SK-N-SH (cell line): ENCODE measurements around the gene BCR. TPM values are rescaled to one million over a fixed set of nuclear protein-coding genes. Genes with fewer than 3 reads are reported as not detected.

Source experiments
- CTCF ChIA-PET: fragments of 300-600, 350-600 bp; formaldehyde crosslinking; extraction: SDS; loops from one replicate; lab custom pipeline; 2021; lab: Yijun Ruan, JAX
- POLR2A ChIA-PET: fragments of 350-600 bp; sonication (Branson Sonifier 250); formaldehyde crosslinking; extraction: SDS; loops from one replicate; lab custom pipeline; 2020; ENCODE audit warnings: antibody characterized with exemption, inconsistent platforms; lab: Yijun Ruan, JAX
- DNase-seq: peaks from one replicate; pipeline ENCODE4 v3.0.0; 2012
- H2AFZ ChIP-seq: fragments of 200-600 bp; sonication (generic); 2 replicates; pipeline ENCODE4 v1.8.1; 2016; ENCODE audit warnings: antibody characterized with exemption, mild to moderate bottlenecking, low read depth
- H3F3A ChIP-seq: fragments of 200-600 bp; sonication (generic); replicated peaks from 2 replicates; pipeline ENCODE3; 2016; ENCODE audit warnings: antibody characterized with exemption, mild to moderate bottlenecking; ENCODE audit not compliant: insufficient read depth
- H3K27ac ChIP-seq, 2 experiments: fragments of 200-500 bp in 1 of 2; fragments of 200-600 bp in 1 of 2; sonication (Bioruptor generic) in 1 of 2; sonication (generic), shearing (Covaris generic) in 1 of 2; 2 replicates each; pipeline versions ENCODE4 v1.5.1 to v1.6.1; 2014 to 2016; ENCODE audit warnings: low read depth in 2 of 2, inconsistent platforms in 1 of 2, low read length in 1 of 2, mild to moderate bottlenecking in 1 of 2, mixed read lengths in 1 of 2
- H3K27me3 ChIP-seq: fragments of 200-600 bp; sonication (generic), shearing (Covaris generic); 2 replicates; pipeline ENCODE4 v1.6.1; 2016; ENCODE audit warnings: mixed run types; ENCODE audit not compliant: insufficient read depth
- H3K36me3 ChIP-seq, 2 experiments: fragments of 200-500 bp in 1 of 2; fragments of 200-600 bp in 1 of 2; sonication (Bioruptor generic) in 1 of 2; sonication (generic) in 1 of 2; replicated peaks in 1 of 2; 2 replicates each; pipeline versions ENCODE3 to v1.5.1; 2014 to 2016; ENCODE audit warnings: low read length in 1 of 2, mild to moderate bottlenecking in 1 of 2; ENCODE audit not compliant: insufficient read depth in 2 of 2, control insufficient read depth in 1 of 2
- H3K4me1 ChIP-seq, 2 experiments: fragments of 200-500 bp in 1 of 2; fragments of 200-600 bp in 1 of 2; sonication (Bioruptor generic) in 1 of 2; sonication (generic), shearing (Covaris generic) in 1 of 2; 2 replicates each; pipeline versions ENCODE4 v1.5.1 to v1.6.1; 2014 to 2016; ENCODE audit warnings: low read depth in 1 of 2, low read length in 1 of 2, mixed run types in 1 of 2; ENCODE audit not compliant: insufficient read depth in 2 of 2, control insufficient read depth in 1 of 2
- H3K4me2 ChIP-seq: fragments of 200-600 bp; sonication (generic), shearing (Covaris generic); 2 replicates; pipeline ENCODE4 v1.6.1; 2017; ENCODE audit warnings: mixed run types
- H3K4me3 ChIP-seq, 2 experiments: fragments of 200-500 bp in 1 of 2; fragments of 200-600 bp in 1 of 2; sonication (Bioruptor generic) in 1 of 2; sonication (generic), shearing (Covaris generic) in 1 of 2; 2 replicates each; pipeline versions ENCODE4 v1.5.1 to v1.8.1; 2014 to 2016; ENCODE audit warnings: low read depth in 2 of 2, inconsistent platforms in 1 of 2, low read length in 1 of 2, mild to moderate bottlenecking in 1 of 2, mixed read lengths in 1 of 2, moderate library complexity in 1 of 2
- H3K79me2 ChIP-seq: fragments of 200-600 bp; sonication (generic); 2 replicates; pipeline ENCODE4 v1.8.1; 2017; ENCODE audit warnings: mild to moderate bottlenecking; ENCODE audit not compliant: insufficient read depth
- H3K9ac ChIP-seq: fragments of 200-600 bp; sonication (generic); 2 replicates; pipeline ENCODE4 v1.6.1; 2017; ENCODE audit warnings: mixed run types
- H3K9me2 ChIP-seq: fragments of 200-600 bp; sonication (generic); 2 replicates; pipeline ENCODE4 v1.6.1; 2017; ENCODE audit warnings: mixed run types
- H3K9me3 ChIP-seq: fragments of 200-600 bp; sonication (generic); 2 replicates; pipeline ENCODE4 v1.6.1; 2017; ENCODE audit warnings: mixed run types, mild to moderate bottlenecking, moderate library complexity
- H4K20me1 ChIP-seq: fragments of 200-600 bp; sonication (generic); 2 replicates; pipeline ENCODE4 v1.6.1; 2017; ENCODE audit warnings: mild to moderate bottlenecking, mixed run types; ENCODE audit not compliant: insufficient read depth
- CHD2 ChIP-seq: fragments of 150-350 bp; IDR thresholded peaks from 2 replicates; pipeline ENCODE4 v1.6.1; 2018; ENCODE audit warnings: low read length; ENCODE audit not compliant: partially characterized antibody
- FOSL2 ChIP-seq: IDR thresholded peaks from 2 replicates; pipeline ENCODE4 v1.4.0; 2012; ENCODE audit warnings: low read depth, mild to moderate bottlenecking, moderate library complexity, borderline replicate concordance
- FOXJ3 ChIP-seq: sonication (generic); formaldehyde crosslinking; IDR thresholded peaks from 2 replicates; pipeline ENCODE4 v1.5.1; 2020; ENCODE audit warnings: mild to moderate bottlenecking, missing genetic modification reagents
- GABPA ChIP-seq: IDR thresholded peaks from 2 replicates; pipeline ENCODE4 v1.4.0; 2012; ENCODE audit warnings: low read depth, mild to moderate bottlenecking
- JUND ChIP-seq: IDR thresholded peaks from 2 replicates; pipeline ENCODE4 v1.4.0; 2012
- POLR2AphosphoS5 ChIP-seq: IDR thresholded peaks from 2 replicates; pipeline ENCODE4 v1.6.1; 2012; ENCODE audit warnings: low read depth, low read length
- RAD21 ChIP-seq: IDR thresholded peaks from 2 replicates; pipeline ENCODE4 v1.6.1; 2012; ENCODE audit warnings: mild to moderate bottlenecking, low read length
- RFX5 ChIP-seq: IDR thresholded peaks from 2 replicates; pipeline ENCODE4 v1.6.1; 2012; ENCODE audit warnings: mild to moderate bottlenecking, improper control_type of control experiment, low read length
- SIN3A ChIP-seq: IDR thresholded peaks from 2 replicates; pipeline ENCODE4 v1.6.1; 2012; ENCODE audit warnings: low read depth, mild to moderate bottlenecking, low read length, moderate library complexity, borderline replicate concordance
- SMC3 ChIP-seq: IDR thresholded peaks from 2 replicates; pipeline ENCODE4 v1.6.1; 2012; ENCODE audit warnings: low read depth, low read length, improper control_type of control experiment
- TAF1 ChIP-seq: IDR thresholded peaks from 2 replicates; pipeline ENCODE4 v1.6.1; 2012; ENCODE audit warnings: low read depth, mild to moderate bottlenecking, low read length, moderate library complexity, borderline replicate concordance
- TCF12 ChIP-seq: IDR thresholded peaks from 2 replicates; pipeline ENCODE4 v1.4.0; 2012
- TEAD4 ChIP-seq: IDR thresholded peaks from 2 replicates; pipeline ENCODE4 v1.4.0; 2012; ENCODE audit warnings: mild to moderate bottlenecking, borderline replicate concordance; ENCODE audit not compliant: insufficient read depth
- USF2 ChIP-seq: fragments of 150-350 bp; IDR thresholded peaks from 2 replicates; pipeline ENCODE4 v1.6.1; 2017; ENCODE audit warnings: antibody characterized with exemption, low read length, low read depth, borderline replicate concordance
- ZBTB33 ChIP-seq: IDR thresholded peaks from 2 replicates; pipeline ENCODE4 v1.4.0; 2012; ENCODE audit warnings: low read depth, borderline replicate concordance
- WGBS: methylation state at CpG from one replicate; pipeline ENCODE4 v1.1.6; 2017; ENCODE audit warnings: low lambda C conversion rate; 5-methylcytosine and 5-hydroxymethylcytosine counted together
- polyA plus RNA-seq, 3 experiments: library from polyadenylated mRNA; depleted of rRNA; stranded (reverse); fragments of >200 nt; gene quantifications; 2 replicates each; pipeline ENCODE4 v1.2.3, GENCODE V29; 2012
- TF ChIP-seq, protein P1 (sequence below): fragments of 150-350 bp; IDR thresholded peaks from 2 replicates; pipeline ENCODE4 v1.6.1; 2016; ENCODE audit warnings: mild to moderate bottlenecking, low read depth, low read length
- TF ChIP-seq, protein P2 (sequence below): IDR thresholded peaks from 2 replicates; pipeline ENCODE4 v1.4.0; 2012; ENCODE audit warnings: low read depth

BCR gene
- polyA plus RNA-seq, 1 of the 3 experiments (the other 2 are of a cell fraction), result 50.9 TPM

DNA sequence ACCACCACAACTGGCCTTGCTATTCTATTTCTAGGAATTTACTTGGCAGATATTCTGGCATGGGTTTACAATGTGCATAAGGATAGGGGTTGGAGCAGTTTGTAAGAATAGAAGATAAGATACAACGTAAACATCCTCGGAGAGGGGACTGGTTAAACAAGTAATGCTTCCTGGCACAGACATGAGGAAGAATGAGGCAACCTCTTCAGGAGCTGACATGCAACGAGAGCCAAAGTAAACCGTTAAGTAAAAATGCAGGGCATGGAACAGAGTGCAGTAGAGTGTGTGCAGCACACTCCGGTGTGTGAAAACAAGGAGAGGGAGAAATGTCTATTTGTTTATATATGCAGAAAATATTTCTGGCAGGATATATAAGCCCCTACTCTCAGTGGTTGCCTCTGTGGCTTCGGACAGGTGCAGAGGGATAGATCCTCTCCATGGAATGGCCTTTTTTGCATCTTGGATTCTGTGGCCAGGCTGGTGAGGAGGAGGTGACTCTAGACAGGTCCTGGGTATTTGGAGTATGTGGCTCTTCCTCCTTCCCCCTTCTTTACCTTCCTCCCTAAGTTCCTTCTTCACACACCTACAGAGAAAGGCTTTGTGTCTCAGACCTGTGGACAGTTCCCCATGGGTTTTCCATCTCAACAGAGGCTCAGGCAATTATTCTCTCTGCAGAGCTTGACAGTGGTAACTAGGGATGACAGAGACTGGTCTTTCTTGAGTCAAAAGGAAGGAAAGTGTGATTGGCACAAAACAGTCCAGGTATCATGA is 32.5 kb upstream of the BCR start (continued):
- TF ChIP-seq TEAD4 (no peak), CHD2 (no peak), ZBTB33 (no peak)

DNA sequence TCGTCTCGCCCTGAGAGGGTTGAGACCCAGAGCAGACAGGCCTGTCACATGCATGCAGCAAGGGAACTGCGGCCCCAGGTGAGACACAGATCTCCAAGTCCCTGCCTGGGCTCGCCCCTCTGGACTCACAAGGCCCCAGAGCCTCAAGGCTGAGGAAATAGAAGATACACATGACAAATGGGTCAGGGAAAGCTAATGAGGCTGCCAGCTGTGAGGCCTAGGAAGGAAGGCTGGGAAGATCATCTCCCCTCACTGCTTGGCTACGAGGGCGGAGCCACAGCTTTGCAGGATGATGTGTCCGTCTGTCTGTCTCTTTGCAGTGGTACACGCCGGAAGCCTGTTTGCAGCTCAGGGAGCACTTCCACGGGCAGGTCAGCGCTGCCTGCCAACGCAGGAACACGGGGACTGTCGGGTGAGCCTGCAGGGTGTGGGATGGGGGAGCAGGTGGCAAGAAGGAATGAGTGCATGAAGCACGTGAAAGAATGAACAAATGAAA is 30.5 kb upstream of the BCR start:
- Histone ChIP-seq H3K36me3 (peaks cover 0 to 17% of the 10 kb centered on the region in 2 experiments), H3K9me3 (no peaks in the 10 kb centered on the region), H4K20me1 (no peaks in the 10 kb centered on the region), H3K4me2 (no peak overlapping the region), H3K4me1 (peaks cover 0 to 8% of the 10 kb centered on the region in 2 experiments; a peak in 1 of 4 replicates), H3K27ac (no peak overlapping the region), H2AFZ (no peak overlapping the region), H3K9ac (no peak overlapping the region), H3K79me2 (peaks cover 4% of the 10 kb centered on the region; the same call in 1 of the 2 replicates), H3K4me3 (no peak overlapping the region), H3K9me2 (no peaks in the 10 kb centered on the region), H3F3A (no peaks in the 10 kb centered on the region), H3K27me3 (no peaks in the 10 kb centered on the region)
- POLR2A ChIA-PET, result no interaction called here
- no peak for DNase-seq
- 94% methylated on average over 11 of the region's 15 CpGs for WGBS
- no peak for TF ChIP-seq FOSL2
- TF ChIP-seq GABPA, result no peak
- TF ChIP-seq CHD2, result no peak
- CTCF ChIA-PET, result interaction anchor here (0.6 to 2.5 kb wide), 4 partner anchors 22 to 438 kb away, joined by 3 to 10 read pairs (median 4); no protein-coding TSS in a partner anchor

DNA sequence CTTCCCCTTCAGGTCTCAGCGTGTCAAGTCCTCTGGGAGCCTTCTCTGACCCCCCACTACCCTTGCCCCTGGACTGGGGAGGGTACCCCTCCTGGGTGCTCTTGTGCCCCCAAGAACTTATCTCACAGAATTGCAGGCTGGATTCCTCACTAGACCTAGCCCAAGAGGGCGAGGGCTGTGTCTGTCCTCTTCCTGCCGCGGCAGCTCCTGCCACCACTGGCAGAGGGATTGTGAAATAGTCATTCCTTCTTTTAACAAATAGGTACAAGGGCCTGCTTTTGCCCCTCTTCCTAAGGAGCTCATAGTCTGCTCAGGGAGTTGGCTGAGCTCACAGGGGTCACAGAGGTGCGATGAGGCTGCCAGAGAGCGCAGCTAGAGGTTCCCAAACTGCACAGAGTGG is 29.5 kb upstream of the BCR start:
- POLR2A ChIA-PET, result no interaction called here
- CTCF ChIA-PET, result interaction anchor here (1.0 kb wide), 1 partner anchor 28 kb away, joined by 3 read pairs; no protein-coding TSS in a partner anchor
- peaks cover 4% of the 10 kb centered on the region; the same call in 1 of the 2 replicates for H3K79me2 ChIP-seq
- TF ChIP-seq, protein P1, sequence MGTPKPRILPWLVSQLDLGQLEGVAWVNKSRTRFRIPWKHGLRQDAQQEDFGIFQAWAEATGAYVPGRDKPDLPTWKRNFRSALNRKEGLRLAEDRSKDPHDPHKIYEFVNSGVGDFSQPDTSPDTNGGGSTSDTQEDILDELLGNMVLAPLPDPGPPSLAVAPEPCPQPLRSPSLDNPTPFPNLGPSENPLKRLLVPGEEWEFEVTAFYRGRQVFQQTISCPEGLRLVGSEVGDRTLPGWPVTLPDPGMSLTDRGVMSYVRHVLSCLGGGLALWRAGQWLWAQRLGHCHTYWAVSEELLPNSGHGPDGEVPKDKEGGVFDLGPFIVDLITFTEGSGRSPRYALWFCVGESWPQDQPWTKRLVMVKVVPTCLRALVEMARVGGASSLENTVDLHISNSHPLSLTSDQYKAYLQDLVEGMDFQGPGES, result no peak
- TF ChIP-seq USF2 (no peak), SIN3A (no peak), ZBTB33 (no peak), TCF12 (no peak), TEAD4 (no peak), FOSL2 (no peak), CHD2 (no peak), FOXJ3 (CRISPR knock-in tag) (no peak), RFX5 (no peak), SMC3 (no peak), TAF1 (no peak), POLR2AphosphoS5 (no peak), RAD21 (no peak), JUND (no peak)
- TF ChIP-seq, protein P2, sequence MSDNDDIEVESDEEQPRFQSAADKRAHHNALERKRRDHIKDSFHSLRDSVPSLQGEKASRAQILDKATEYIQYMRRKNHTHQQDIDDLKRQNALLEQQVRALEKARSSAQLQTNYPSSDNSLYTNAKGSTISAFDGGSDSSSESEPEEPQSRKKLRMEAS, result no peak

More for the DNA sequence above, 29.5 kb upstream of the BCR start:
- H3K27ac ChIP-seq, result no peak overlapping the region
- WGBS, result 97% methylated on average over 6 of the region's 6 CpGs
- H3K9me2 ChIP-seq, result no peaks in the 10 kb centered on the region
- H3K36me3 ChIP-seq, result peaks cover 0 to 17% of the 10 kb centered on the region in 2 experiments
- H3K27me3 ChIP-seq, result no peaks in the 10 kb centered on the region
- no peaks in the 10 kb centered on the region for H3F3A ChIP-seq
- no peak overlapping the region for H2AFZ ChIP-seq
- no peaks in the 10 kb centered on the region for H4K20me1 ChIP-seq
- no peak overlapping the region for H3K9ac ChIP-seq
- H3K9me3 ChIP-seq, result no peaks in the 10 kb centered on the region
- H3K4me1 ChIP-seq, result peaks cover 0 to 7% of the 10 kb centered on the region in 2 experiments; a peak in 1 of 4 replicates
- no peak overlapping the region for H3K4me2 ChIP-seq
- no peak for DNase-seq
- no peak overlapping the region for H3K4me3 ChIP-seq
